Activated CD8-positive, alpha-beta T cell treated with anti-CD3 and anti-CD28 coated beads for 36 hours (primary cell): ENCODE data around the gene XDH. TPM values are rescaled to one million over a fixed set of nuclear protein-coding genes. Genes with fewer than 3 reads are reported as not detected.

ENCODE experiments used
- ATAC-seq: fragments of 200-7000 bp; cut with Tn5 transposase; one replicate; pipeline ENCODE4 v1.10.0; 2021; ENCODE audit warnings: mild to moderate bottlenecking, moderate library complexity
- CTCF ChIA-PET: fragments of 350-600 bp; sonication (Branson Sonifier 250); formaldehyde crosslinking; loops from one replicate; lab custom pipeline; 2021; ENCODE audit warnings: antibody characterized with exemption; lab: Charles Lee
- POLR2A ChIA-PET: fragments of 350-600 bp; sonication (Branson Sonifier 250); formaldehyde crosslinking; loops from one replicate; lab custom pipeline; 2021; ENCODE audit warnings: antibody characterized with exemption; lab: Charles Lee
- DNase-seq: peaks from one replicate; pipeline ENCODE4 v3.0.0-alpha.2; 2020
- H3K27ac Mint-ChIP-seq: one replicate; pipeline ENCODE4 v1.8.0; 2021; ENCODE audit warnings: mild to moderate bottlenecking, mixed read lengths
- H3K27me3 Mint-ChIP-seq: one replicate; pipeline ENCODE4 v1.8.0; 2021; ENCODE audit warnings: mixed read lengths
- H3K36me3 Mint-ChIP-seq: one replicate; pipeline ENCODE4 v1.8.0; 2021; ENCODE audit warnings: low read depth, mixed read lengths
- H3K4me1 Mint-ChIP-seq: one replicate; pipeline ENCODE4 v1.8.0; 2021; ENCODE audit warnings: low read depth, mixed read lengths
- H3K4me3 Mint-ChIP-seq: one replicate; pipeline ENCODE4 v1.8.0; 2021; ENCODE audit warnings: mild to moderate bottlenecking, moderate library complexity, mixed read lengths
- H3K9me3 Mint-ChIP-seq: one replicate; pipeline ENCODE4 v1.8.0; 2021; ENCODE audit warnings: mixed read lengths
- intact Hi-C: fragments of 100-400 bp; cut with micrococcal nuclease; formaldehyde crosslinking; loops from one replicate; pipeline ENCODE4 v1.10.0; 2022
- total RNA-seq, 2 experiments: library from RNA; stranded (reverse); gene quantifications; one replicate each; pipeline ENCODE4 v1.2.3, GENCODE V29; 2021
- TF ChIP-seq, protein P1 (sequence below): fragments of 200-600 bp; IDR thresholded peaks from one replicate; pipeline ENCODE4 v1.8.0; 2022; ENCODE audit warnings: antibody characterized with exemption, mild to moderate bottlenecking

Gene XDH
- total RNA-seq, 2 experiments from 2014 or later, result 0.16 TPM; not detected in 1

DNA sequence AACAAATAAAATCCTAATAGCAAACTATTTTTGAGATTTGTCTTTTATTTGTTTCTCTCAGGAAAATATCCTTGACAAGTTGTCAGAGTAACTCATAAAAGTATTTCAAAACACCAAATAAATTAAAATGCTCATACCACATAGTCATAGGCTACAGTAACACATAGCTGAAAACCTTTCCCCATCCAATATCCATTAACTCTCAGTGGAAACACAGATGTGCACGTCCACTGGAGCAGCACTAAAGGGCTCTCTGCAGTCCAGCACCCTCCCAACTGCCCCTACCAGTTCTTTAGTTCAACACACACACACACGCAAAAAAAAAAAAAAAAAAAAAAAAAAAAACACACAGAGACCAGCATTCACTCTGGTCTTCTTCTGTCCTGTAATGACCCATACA, 879 bp upstream of the XDH start:
- Mint-ChIP-seq H3K27me3 (peaks cover 4% of the 10 kb centered on the region), H3K36me3 (no peaks in the 10 kb centered on the region), H3K9me3 (peaks cover 10% of the 10 kb centered on the region), H3K4me3 (no peak overlapping the region), H3K4me1 (peaks cover 8% of the 10 kb centered on the region), H3K27ac (no peak overlapping the region)
- ATAC-seq (no peak), DNase-seq (no peak)
- intact Hi-C loops, result no loop called here
- TF ChIP-seq, protein P1, sequence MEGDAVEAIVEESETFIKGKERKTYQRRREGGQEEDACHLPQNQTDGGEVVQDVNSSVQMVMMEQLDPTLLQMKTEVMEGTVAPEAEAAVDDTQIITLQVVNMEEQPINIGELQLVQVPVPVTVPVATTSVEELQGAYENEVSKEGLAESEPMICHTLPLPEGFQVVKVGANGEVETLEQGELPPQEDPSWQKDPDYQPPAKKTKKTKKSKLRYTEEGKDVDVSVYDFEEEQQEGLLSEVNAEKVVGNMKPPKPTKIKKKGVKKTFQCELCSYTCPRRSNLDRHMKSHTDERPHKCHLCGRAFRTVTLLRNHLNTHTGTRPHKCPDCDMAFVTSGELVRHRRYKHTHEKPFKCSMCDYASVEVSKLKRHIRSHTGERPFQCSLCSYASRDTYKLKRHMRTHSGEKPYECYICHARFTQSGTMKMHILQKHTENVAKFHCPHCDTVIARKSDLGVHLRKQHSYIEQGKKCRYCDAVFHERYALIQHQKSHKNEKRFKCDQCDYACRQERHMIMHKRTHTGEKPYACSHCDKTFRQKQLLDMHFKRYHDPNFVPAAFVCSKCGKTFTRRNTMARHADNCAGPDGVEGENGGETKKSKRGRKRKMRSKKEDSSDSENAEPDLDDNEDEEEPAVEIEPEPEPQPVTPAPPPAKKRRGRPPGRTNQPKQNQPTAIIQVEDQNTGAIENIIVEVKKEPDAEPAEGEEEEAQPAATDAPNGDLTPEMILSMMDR, result no peak
- POLR2A ChIA-PET, result no interaction called here
- CTCF ChIA-PET, result interaction anchor here (1.3 kb wide), 1 partner anchor 108 kb away, joined by 4 read pairs; no protein-coding TSS in a partner anchor

DNA sequence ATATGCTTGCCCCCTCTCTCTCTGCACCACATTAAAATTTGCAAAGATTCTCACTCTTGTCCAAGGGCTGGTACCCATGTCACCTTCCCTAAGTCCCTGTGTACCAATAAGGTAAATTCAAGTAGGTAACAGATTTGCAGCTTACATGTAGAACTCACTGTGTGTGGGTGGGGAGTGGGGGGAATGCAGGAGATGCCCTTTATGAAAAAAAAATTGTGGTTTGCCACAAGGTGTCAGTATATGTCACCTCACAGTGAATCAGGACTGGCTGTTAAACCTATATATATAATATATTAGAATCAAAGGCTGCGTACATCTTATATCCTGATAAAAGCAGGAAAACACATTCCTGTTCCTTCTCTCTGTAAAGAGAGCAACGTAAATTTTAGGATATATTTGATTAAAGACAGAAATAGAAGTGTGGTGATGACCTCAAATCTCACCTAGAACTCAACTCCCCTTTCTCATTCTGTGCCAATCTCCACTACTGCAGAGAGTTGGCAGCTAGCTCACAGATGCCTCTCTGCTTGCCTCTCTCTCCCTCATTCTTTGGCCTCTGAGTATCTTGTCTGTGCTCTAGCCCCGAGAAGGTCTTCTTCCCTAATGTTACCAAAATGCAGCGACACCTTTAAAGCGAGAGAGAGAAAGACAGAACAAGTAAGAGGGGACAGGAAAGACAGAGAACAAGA, 536 bp downstream of the XDH start:
- ATAC-seq (no peak), DNase-seq (peak; percentile 40)
- TF ChIP-seq, protein P1, result no peak
- POLR2A ChIA-PET, result interaction anchor here (0.6 kb wide), 1 partner anchor 28 kb away, joined by 3 read pairs; no protein-coding TSS in a partner anchor
- intact Hi-C loops, result no loop called here
- Mint-ChIP-seq H3K27me3 (peaks cover 4% of the 10 kb centered on the region), H3K27ac (no peak overlapping the region), H3K36me3 (no peaks in the 10 kb centered on the region), H3K4me3 (no peak overlapping the region), H3K9me3 (peaks cover 4% of the 10 kb centered on the region), H3K4me1 (peaks cover 8% of the 10 kb centered on the region)
- CTCF ChIA-PET, result interaction anchor here (1.2 to 1.3 kb wide), 2 partner anchors 92 to 109 kb away, joined by 3 to 4 read pairs; no protein-coding TSS in a partner anchor

DNA sequence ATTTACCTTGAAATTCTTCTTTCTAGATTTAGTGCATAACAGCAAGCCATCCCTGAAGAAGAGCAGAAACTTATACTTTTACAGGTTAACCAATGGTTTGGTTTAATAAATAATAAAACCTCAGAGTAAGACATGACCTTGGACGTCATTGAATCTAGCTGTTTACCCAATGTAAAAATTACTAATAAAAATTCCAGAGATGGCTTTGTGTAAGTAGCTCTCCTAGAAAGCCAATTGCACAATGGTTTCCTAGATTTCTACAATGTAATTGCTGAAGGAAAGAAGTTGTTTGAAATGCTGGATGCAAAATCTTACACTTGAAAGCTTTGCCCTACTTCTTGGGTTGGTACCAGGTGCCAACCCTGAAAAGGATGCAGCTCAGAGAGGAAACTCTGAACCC, 1.5 kb downstream of the XDH start:
- Mint-ChIP-seq H3K4me3 (no peak overlapping the region), H3K9me3 (no peaks in the 10 kb centered on the region)
- POLR2A ChIA-PET, result no interaction called here

DNA sequence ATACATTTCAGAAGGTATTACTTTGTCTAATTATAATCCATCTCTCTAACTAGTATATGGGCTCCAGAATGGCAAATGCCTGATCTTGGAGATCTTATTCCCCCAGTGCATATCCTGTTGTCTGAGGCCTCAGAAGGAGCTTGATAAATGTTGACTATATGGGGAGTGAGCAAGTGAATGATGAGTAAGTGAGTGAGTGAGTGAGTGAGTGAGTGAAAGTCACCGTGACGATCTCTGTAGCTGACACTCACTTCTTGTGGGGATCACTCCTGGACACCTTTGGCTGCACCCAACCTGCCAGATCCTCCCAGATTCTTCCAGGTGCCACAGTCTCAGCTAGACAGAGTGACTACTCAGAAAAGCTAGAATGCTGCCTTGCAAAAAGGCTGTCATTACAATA, 2.8 kb downstream of the XDH start:
- no peak overlapping the region for H3K4me3 Mint-ChIP-seq
- H3K27ac Mint-ChIP-seq, result no peak overlapping the region
- H3K9me3 Mint-ChIP-seq, result no peaks in the 10 kb centered on the region
- ATAC-seq (no peak), DNase-seq (no peak)
- no peaks in the 10 kb centered on the region for H3K36me3 Mint-ChIP-seq
- ChIA-PET POLR2A (no interaction called here), CTCF (no interaction called here)
- H3K4me1 Mint-ChIP-seq, result peaks cover 7% of the 10 kb centered on the region
- intact Hi-C loops, result no loop called here
- TF ChIP-seq, protein P1, result no peak
- peaks cover 9% of the 10 kb centered on the region for H3K27me3 Mint-ChIP-seq

More for the DNA sequence above, 1.5 kb downstream of the XDH start:
- H3K36me3 Mint-ChIP-seq, result no peaks in the 10 kb centered on the region
- DNase-seq, result no peak
- CTCF ChIA-PET, result interaction anchor here (1.2 kb wide), 1 partner anchor 92 kb away, joined by 3 read pairs; no protein-coding TSS in a partner anchor
- intact Hi-C loops, result no loop called here
- H3K27ac Mint-ChIP-seq, result no peak overlapping the region
- no peak for ATAC-seq
- H3K27me3 Mint-ChIP-seq, result peaks cover 7% of the 10 kb centered on the region
- TF ChIP-seq, protein P1, result no peak
- H3K4me1 Mint-ChIP-seq, result peaks cover 8% of the 10 kb centered on the region

DNA sequence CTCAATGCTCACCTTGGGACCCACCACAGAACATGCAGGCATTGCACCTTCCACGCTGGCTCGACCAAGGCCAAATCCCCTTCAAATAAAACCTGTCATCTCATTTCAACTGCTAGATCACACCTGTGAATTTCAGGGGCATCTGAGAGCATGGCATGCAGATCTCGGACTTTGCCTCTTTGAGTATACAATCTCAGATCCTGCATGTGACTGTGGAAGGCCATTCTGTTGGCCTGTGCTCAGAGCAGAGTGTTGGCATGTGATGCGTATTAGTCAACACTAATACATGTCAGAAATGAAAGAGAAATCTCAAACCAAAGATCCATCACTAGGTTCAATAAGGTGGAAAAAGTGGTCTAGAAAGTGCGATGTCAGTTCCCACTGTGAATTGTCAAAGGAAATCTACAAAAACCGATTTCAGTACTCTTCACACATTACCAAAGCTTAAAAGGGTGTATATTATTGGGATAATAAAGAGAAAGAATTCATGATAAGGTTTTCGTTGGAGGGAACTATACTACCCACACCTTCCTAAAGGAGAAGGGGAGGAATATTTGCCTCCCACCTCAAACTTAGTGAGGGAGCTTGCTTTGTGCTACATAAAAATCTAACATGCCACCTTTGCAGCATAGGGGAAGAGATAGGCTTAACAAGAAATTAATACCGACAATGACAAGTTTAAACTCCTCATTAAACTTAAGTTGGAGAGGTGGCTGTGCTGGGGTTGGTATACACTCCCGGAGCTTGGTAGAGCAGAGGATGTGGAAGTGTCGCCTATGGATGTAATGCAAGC, 7.8 kb downstream of the XDH start:
- no peaks in the 10 kb centered on the region for H3K4me1 Mint-ChIP-seq
- intact Hi-C loops, result no loop called here
- no peak for DNase-seq
- H3K9me3 Mint-ChIP-seq, result no peaks in the 10 kb centered on the region
- H3K4me3 Mint-ChIP-seq, result no peak overlapping the region
- ATAC-seq, result no peak
- H3K27ac Mint-ChIP-seq, result no peak overlapping the region
- CTCF ChIA-PET, result no interaction called here
- H3K27me3 Mint-ChIP-seq, result peaks cover 7% of the 10 kb centered on the region
- TF ChIP-seq, protein P1, result no peak
- H3K36me3 Mint-ChIP-seq, result no peaks in the 10 kb centered on the region
- POLR2A ChIA-PET, result no interaction called here
